Measurements from ENCODE around the gene SPRED3.

- TF ChIP-seq CTCF (IDR thresholded peaks at IDR 0.05) (no peak), POLR2A (IDR thresholded peaks at IDR 0.05) (no peak)
These were observed 4.8 kb upstream of the SPRED3 start for GRCh38 chr19:38383743-38384142.

Data from thyroid gland (tissue), 4 donors.